Measurements from ENCODE around the gene TMED10.

TMED10 gene

GRCh38 chr14:75132382-75133086 is 43.9 kb downstream of the TMED10 start:
- in situ Hi-C loops (cut with HindIII; ENCODE audit: low sequenced_read_pairs) = no loop called here

- in situ Hi-C loops (cut with HindIII; ENCODE audit: low sequenced_read_pairs) = loop anchor here (5.0 kb wide), 1 partner anchor 174 kb away; no protein-coding TSS in a partner anchor
These were observed 47.8 kb downstream of the TMED10 start for GRCh38 chr14:75128596-75128990.

GRCh38 chr14:75127903-75128595 is 48.4 kb downstream of the TMED10 start:
- in situ Hi-C loops (cut with HindIII; ENCODE audit: low sequenced_read_pairs) = loop anchor here (5.0 kb wide), 1 partner anchor 174 kb away; no protein-coding TSS in a partner anchor

GRCh38 chr14:75127474-75127820 is 49.0 kb downstream of the TMED10 start:
- in situ Hi-C loops (cut with HindIII; ENCODE audit: low sequenced_read_pairs) = loop anchor here (5.0 kb wide), 1 partner anchor 175 kb away; no protein-coding TSS in a partner anchor

GRCh38 chr14:75126679-75127473 is 49.5 kb downstream of the TMED10 start, which contains the start of gene NEK9:
TSS of gene NEK9 (minus strand) at chr14:75127048. CDS start at chr14:75126921, 127 bp downstream.
- in situ Hi-C loops (cut with HindIII; ENCODE audit: low sequenced_read_pairs) = loop anchor here (5.0 kb wide), 1 partner anchor 175 kb away; no protein-coding TSS in a partner anchor

GRCh38 chr14:75126121-75126544 is 50.3 kb downstream of the TMED10 start:
- in situ Hi-C loops (cut with HindIII; ENCODE audit: low sequenced_read_pairs) = loop anchor here (5.0 kb wide), 1 partner anchor 176 kb away; no protein-coding TSS in a partner anchor

GRCh38 chr14:75125617-75126016 is 50.8 kb downstream of the TMED10 start:
- in situ Hi-C loops (cut with HindIII; ENCODE audit: low sequenced_read_pairs) = loop anchor here (5.0 kb wide), 1 partner anchor 177 kb away; no protein-coding TSS in a partner anchor

- in situ Hi-C loops (cut with HindIII; ENCODE audit: low sequenced_read_pairs) = no loop called here
These were observed 52.4 kb downstream of the TMED10 start for GRCh38 chr14:75123991-75124390.

- in situ Hi-C loops (cut with HindIII; ENCODE audit: low sequenced_read_pairs) = no loop called here
These were observed 54.9 kb downstream of the TMED10 start for GRCh38 chr14:75121552-75121951.

GRCh38 chr14:75120541-75121291 is 55.7 kb downstream of the TMED10 start:
- in situ Hi-C loops (cut with HindIII; ENCODE audit: low sequenced_read_pairs) = no loop called here

GRCh38 chr14:75119056-75119455 is 57.4 kb downstream of the TMED10 start:
- in situ Hi-C loops (cut with HindIII; ENCODE audit: low sequenced_read_pairs) = no loop called here

GRCh38 chr14:75113932-75114539 is 62.4 kb downstream of the TMED10 start:
- in situ Hi-C loops (cut with HindIII; ENCODE audit: low sequenced_read_pairs) = no loop called here

GRCh38 chr14:75109877-75110276 is 66.5 kb downstream of the TMED10 start:
- in situ Hi-C loops (cut with HindIII; ENCODE audit: low sequenced_read_pairs) = no loop called here

GRCh38 chr14:75107186-75107585 is 69.2 kb downstream of the TMED10 start:
- in situ Hi-C loops (cut with HindIII; ENCODE audit: low sequenced_read_pairs) = no loop called here

GRCh38 chr14:75101491-75101890 is 74.9 kb downstream of the TMED10 start:
- in situ Hi-C loops (cut with HindIII; ENCODE audit: low sequenced_read_pairs) = no loop called here

- in situ Hi-C loops (cut with HindIII; ENCODE audit: low sequenced_read_pairs) = no loop called here
These were observed 77.7 kb downstream of the TMED10 start for GRCh38 chr14:75098682-75099081.

- in situ Hi-C loops (cut with HindIII; ENCODE audit: low sequenced_read_pairs) = no loop called here
These were observed 78.2 kb downstream of the TMED10 start for GRCh38 chr14:75098212-75098611.

GRCh38 chr14:75096959-75097358 is 79.5 kb downstream of the TMED10 start:
- in situ Hi-C loops (cut with HindIII; ENCODE audit: low sequenced_read_pairs) = no loop called here

GRCh38 chr14:75095690-75096089 is 80.7 kb downstream of the TMED10 start:
- in situ Hi-C loops (cut with HindIII; ENCODE audit: low sequenced_read_pairs) = no loop called here

- in situ Hi-C loops (cut with HindIII; ENCODE audit: low sequenced_read_pairs) = no loop called here
These were observed 81.5 kb downstream of the TMED10 start for GRCh38 chr14:75094896-75095295.
